GM12873 (cell line): Measurements from ENCODE around the gene ZNF474.

Experiments used
- TF ChIP-seq, protein P1 (sequence below): IDR thresholded peaks from 2 replicates; pipeline ENCODE4 v1.5.1; 2012; ENCODE audit warnings: low read depth, mild to moderate bottlenecking, moderate library complexity, low read length, control low read depth; ENCODE audit not compliant: insufficient read depth; ENCODE audit errors: missing control alignments

The ZNF474 gene

DNA sequence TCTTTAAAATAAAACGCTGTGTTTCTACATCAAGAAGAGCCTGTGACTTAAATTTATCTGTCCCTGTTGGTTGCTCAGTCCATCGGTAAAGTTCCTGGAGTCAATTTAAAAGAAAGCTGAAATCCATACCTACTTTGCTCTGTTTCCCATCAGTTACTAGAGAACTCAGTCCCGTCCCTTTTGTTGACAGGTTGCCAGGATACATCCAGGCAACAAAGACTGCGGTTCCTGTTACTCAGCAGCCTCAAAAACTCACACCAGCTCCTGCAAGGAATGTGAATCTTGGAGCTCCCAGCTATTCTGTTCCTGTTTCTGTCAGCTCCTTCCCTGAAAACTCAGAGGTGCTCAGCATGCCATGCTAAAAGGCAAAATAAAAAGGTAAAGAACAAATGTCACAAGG lies at the start of gene ZNF474:
Gene ZNF474 (plus strand): TSS at position 241 of the 400 bp plus-strand sequence. CDS start 22,445 bp downstream, outside the sequence.
- TF ChIP-seq, protein P1, sequence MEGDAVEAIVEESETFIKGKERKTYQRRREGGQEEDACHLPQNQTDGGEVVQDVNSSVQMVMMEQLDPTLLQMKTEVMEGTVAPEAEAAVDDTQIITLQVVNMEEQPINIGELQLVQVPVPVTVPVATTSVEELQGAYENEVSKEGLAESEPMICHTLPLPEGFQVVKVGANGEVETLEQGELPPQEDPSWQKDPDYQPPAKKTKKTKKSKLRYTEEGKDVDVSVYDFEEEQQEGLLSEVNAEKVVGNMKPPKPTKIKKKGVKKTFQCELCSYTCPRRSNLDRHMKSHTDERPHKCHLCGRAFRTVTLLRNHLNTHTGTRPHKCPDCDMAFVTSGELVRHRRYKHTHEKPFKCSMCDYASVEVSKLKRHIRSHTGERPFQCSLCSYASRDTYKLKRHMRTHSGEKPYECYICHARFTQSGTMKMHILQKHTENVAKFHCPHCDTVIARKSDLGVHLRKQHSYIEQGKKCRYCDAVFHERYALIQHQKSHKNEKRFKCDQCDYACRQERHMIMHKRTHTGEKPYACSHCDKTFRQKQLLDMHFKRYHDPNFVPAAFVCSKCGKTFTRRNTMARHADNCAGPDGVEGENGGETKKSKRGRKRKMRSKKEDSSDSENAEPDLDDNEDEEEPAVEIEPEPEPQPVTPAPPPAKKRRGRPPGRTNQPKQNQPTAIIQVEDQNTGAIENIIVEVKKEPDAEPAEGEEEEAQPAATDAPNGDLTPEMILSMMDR = no peak

DNA sequence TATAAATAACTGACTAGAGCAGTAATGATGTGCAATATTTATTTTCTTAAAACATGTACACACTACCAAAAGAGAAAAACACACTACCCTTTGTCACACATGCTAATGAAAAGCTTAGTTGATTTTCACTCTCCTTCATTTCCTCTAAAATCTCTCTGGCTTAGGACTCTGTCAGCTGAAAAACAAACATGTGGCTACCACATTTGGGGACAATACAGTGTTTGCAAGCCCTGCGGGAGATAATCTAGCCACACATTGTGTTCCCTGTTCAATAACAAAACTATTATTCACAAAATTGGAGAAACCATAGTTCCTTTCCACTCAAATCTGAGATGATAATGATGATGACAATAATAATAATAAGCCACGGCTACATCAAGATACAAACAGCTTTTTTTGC lies 47.8 kb upstream of the ZNF474 start:
- TF ChIP-seq, protein P1 = no peak

DNA sequence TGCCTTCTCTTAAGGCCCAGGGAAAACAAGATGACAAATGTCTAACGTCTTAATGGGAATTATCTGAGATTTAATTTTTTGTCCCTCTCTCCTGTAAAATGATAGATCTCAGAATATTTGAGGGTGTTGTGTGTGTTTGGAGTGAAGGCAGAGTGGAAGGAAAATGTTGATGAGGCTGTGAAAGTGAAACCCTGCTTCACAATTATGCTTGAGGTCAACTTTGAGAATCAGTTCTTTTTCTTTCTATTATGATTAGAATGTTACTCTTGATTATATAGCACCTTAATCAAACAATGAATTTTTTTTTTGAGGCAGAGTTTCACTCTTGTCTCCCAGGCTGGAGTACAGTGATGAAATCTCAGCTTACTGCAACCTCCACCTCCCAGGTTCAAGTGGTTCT lies 45.8 kb upstream of the ZNF474 start:
- TF ChIP-seq, protein P1 = no peak

DNA sequence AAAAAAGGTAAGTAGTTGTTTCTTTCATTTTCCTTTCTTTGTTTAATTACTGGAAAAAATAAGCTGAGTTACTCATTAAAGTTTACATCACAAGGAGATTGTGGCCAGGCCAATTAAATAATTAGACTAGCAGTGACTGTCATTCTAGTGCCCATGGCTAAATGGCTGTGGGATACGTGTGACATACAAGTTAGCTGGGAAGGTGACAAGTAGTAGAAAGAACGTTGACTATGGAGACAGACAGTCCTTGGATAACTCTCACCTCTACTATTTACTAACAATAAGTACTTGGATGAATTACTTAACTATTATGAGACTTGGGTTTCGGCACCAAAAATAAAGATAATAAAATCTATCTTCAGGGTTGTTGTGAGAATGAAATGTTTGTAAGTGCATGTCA lies 44.3 kb upstream of the ZNF474 start:
- TF ChIP-seq, protein P1 = no peak

DNA sequence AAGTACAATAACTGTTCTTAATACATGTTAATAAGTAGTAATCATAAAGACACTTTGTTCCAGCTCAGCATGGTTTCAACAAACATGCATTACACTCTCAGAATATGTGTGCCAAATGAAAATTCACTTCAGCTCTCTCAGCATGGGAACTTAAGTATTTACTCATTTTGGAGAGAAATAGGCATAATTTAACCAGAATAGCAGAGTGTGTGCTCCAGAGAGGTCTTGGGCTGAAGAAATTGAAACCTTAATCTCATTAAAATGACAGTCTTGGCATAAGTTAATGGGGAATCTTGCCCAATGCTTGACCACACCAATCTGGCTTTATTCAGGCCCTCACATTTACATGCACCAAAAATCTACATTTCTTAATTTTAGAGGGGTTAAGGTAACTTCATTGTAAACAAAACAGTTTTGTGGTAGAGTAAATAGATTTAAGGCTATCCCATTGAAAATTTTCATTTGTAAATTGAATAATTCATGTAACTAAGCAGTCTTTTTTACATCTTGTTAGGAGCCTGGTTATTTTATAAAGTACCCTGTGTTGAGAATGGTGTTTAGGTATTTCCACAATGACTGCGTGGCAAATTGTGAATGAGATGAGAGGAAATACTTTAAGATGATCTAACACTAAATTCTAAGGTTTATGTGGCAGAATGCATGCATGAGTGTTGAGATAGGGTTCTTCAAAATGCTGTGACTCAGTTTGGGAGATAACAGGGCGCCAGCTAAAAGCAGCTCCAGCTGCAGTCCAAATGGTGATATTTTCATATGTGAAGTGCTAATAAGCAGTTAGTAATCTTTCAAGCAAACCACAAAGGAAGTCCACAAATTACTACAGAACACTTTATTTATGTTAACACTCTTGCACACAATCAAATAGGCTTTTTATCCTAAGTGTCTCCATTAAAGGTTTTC lies 40.0 kb upstream of the ZNF474 start:
- TF ChIP-seq, protein P1 = no peak

DNA sequence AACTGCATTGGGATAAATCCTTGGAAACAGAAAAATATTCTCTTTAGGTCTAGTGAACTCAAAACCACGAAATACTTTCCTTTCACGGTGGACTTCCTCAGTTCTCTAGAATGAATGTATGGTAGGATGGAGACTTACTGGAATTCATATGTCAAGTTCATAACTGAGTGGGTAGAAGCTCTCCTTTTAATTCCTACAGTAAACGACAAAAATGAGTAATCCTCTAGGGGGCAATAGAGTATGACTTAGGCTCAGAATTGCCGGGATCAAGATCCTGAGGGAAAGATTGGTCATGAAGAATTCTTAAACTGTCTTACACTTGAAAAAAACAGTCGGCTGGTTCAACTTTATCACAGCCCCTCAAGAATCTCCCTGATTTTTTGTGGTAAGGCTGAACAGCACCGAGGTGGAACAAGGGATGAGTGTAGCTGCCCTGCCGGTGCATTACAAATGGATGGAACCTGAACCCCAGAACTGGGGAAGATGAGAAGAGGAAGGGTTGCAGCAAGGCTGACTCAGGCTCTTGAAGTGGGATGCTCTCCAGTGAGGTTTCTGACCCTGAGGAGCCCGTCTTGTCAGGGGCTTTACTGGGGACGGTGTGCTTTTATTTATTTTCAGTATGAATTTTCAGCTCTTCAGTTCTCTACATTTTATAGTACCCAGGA lies 37.3 kb upstream of the ZNF474 start:
- TF ChIP-seq, protein P1 = peak; percentile 36

GRCh38 chr5:122093415-122094180 lies 35.7 kb upstream of the ZNF474 start:
- TF ChIP-seq, protein P1 = no peak
